ENCODE data around the gene NUP210L.

- TF ChIP-seq POLR2A (IDR thresholded peaks at IDR 0.05; ENCODE audit: low read length) = no peak
- no peak for TF ChIP-seq GATA1 (IDR thresholded peaks at IDR 0.05; ENCODE audit: low read depth, low read length)
These were observed 38.9 kb upstream of the NUP210L start for GRCh38 chr1:154193821-154194220.
